NT2/D1 (cell line): Measurements from ENCODE around the gene ADORA2A.

Source experiments
- SUZ12 ChIP-seq: IDR thresholded peaks from 2 replicates; pipeline ENCODE4 v1.6.1; 2011; ENCODE audit not compliant: insufficient read length, insufficient read depth; ENCODE audit errors: extremely low read depth
- YY1 ChIP-seq: IDR thresholded peaks from 2 replicates; pipeline ENCODE4 v1.6.1; 2011; ENCODE audit not compliant: insufficient read length, insufficient read depth
- ZNF274 ChIP-seq: IDR thresholded peaks from 2 replicates; pipeline ENCODE4 v1.6.1; 2011; ENCODE audit warnings: mild to moderate bottlenecking, low read depth, low read length

GRCh38 chr22:24409707-24410106 is 17.7 kb upstream of the ADORA2A start:
- TF ChIP-seq YY1 (no peak), ZNF274 (no peak), SUZ12 (no peak)
